ENCODE results near the gene ZNF79. TPM values are rescaled to one million over a fixed set of nuclear protein-coding genes. Genes with fewer than 3 reads are reported as not detected.

ZNF79 gene
- 10.4 and 12.6 TPM in 2 replicates for total RNA-seq

GRCh38 chr9:127423934-127424675 is at the start of gene ZNF79:
Gene ZNF79 (plus strand): TSS chr9:127424382. CDS start chr9:127424788, 406 bp downstream.

GRCh38 chr9:127396808-127397645 is 27.2 kb upstream of the ZNF79 start, which contains the start of gene SLC2A8:
Gene SLC2A8 (plus strand): TSS chr9:127397169. CDS start chr9:127397231, 62 bp downstream.

GRCh38 chr9:127450830-127451607 is 26.8 kb downstream of the ZNF79 start, which contains the start of the genes LRSAM1 and RPL12:
Gene LRSAM1 (plus strand): TSS chr9:127451510. CDS start chr9:127454528, 3,018 bp downstream.
Gene RPL12 (minus strand): TSS chr9:127451406. CDS start chr9:127451317, 89 bp downstream.

Other genes starting within 250 kb of the ZNF79 start
- gene GARNL3, start 159.6 kb upstream of the ZNF79 start, total RNA-seq: 3.3 and 5.1 TPM in 2 replicates
- 9.4 and 11.4 TPM in 2 replicates for gene SLC2A8, start 27.2 kb upstream of the ZNF79 start, total RNA-seq
- gene RPL12, start 27.0 kb downstream of the ZNF79 start, total RNA-seq: 996 and 1,569 TPM in 2 replicates
- 13.5 and 16.5 TPM in 2 replicates for gene LRSAM1, start 27.1 kb downstream of the ZNF79 start, total RNA-seq
- gene STXBP1, start 187.9 kb downstream of the ZNF79 start, total RNA-seq: 58.5 and 64.5 TPM in 2 replicates

Measured in uterine smooth muscle cell (primary cell).